AG04450 (cell line): ENCODE results near the gene NRN1. TPM values are rescaled to one million over a fixed set of nuclear protein-coding genes. Genes with fewer than 3 reads are reported as not detected.

ENCODE experiments used
- CTCF ChIA-PET: fragments of 300-600, 350-600 bp; formaldehyde crosslinking; extraction: SDS; loops from one replicate; lab custom pipeline; 2022; ENCODE audit warnings: antibody characterized with exemption, inconsistent platforms; lab: Charles Lee
- POLR2A ChIA-PET: fragments of 350-600 bp; formaldehyde crosslinking; extraction: SDS; loops from one replicate; lab custom pipeline; 2021; ENCODE audit warnings: antibody characterized with exemption, inconsistent platforms; lab: Yijun Ruan, JAX
- DNase-seq: peaks from one replicate; pipeline ENCODE4 v3.0.0-alpha.2; 2011; ENCODE audit warnings: low read depth, low spot score
- H3K27ac ChIP-seq: one replicate; pipeline ENCODE4 v1.5.1; 2012; ENCODE audit warnings: low read depth, low read length, control low read depth
- H3K27me3 ChIP-seq: one replicate; pipeline ENCODE4 v1.6.0; 2012; ENCODE audit warnings: low read length; ENCODE audit not compliant: control insufficient read depth, insufficient read depth
- H3K4me3 ChIP-seq: 2 replicates; pipeline ENCODE4 v1.5.1; 2011; ENCODE audit warnings: mild to moderate bottlenecking, low read depth, low read length, control low read depth
- H3K9me3 ChIP-seq: 2 replicates; pipeline ENCODE4 v1.5.1; 2012; ENCODE audit warnings: low read length; ENCODE audit not compliant: control insufficient read depth, insufficient read depth
- CTCF ChIP-seq: IDR thresholded peaks from 2 replicates; pipeline ENCODE4 v1.5.1; 2011; ENCODE audit warnings: low read depth, low read length, control low read depth, inconsistent platforms
- polyA plus RNA-seq: library from polyadenylated mRNA; depleted of rRNA; stranded (reverse); fragments of >200 nt; gene quantifications from 2 replicates; pipeline ENCODE4 v1.2.3, GENCODE V29; 2011

Gene NRN1
- polyA plus RNA-seq, 1 experiment: not detected

GRCh38 chr6:5989141-5989723, 17.5 kb downstream of the NRN1 start:
- no peak for DNase-seq
- POLR2A ChIA-PET: no interaction called here
- CTCF ChIA-PET: no interaction called here
- Histone ChIP-seq H3K4me3 (no peak overlapping the region), H3K27ac (no peak overlapping the region), H3K9me3 (peaks cover 2% of the 10 kb centered on the region; the same call in 1 of the 2 replicates), H3K27me3 (peaks cover 11% of the 10 kb centered on the region)
- TF ChIP-seq CTCF: no peak

GRCh38 chr6:5986861-5987260, 19.9 kb downstream of the NRN1 start:
- Histone ChIP-seq H3K9me3 (no peaks in the 10 kb centered on the region), H3K4me3 (no peak overlapping the region), H3K27me3 (no peaks in the 10 kb centered on the region), H3K27ac (no peak overlapping the region)
- no peak for DNase-seq
- ChIA-PET POLR2A (no interaction called here), CTCF (no interaction called here)
- TF ChIP-seq CTCF: no peak

GRCh38 chr6:5984150-5985089, 22.3 kb downstream of the NRN1 start:
- H3K27me3 ChIP-seq: no peaks in the 10 kb centered on the region
- H3K4me3 ChIP-seq: no peak overlapping the region
- H3K9me3 ChIP-seq: no peaks in the 10 kb centered on the region
- no peak for DNase-seq
- ChIA-PET CTCF (no interaction called here), POLR2A (no interaction called here)
- no peak overlapping the region for H3K27ac ChIP-seq
- TF ChIP-seq CTCF: no peak

GRCh38 chr6:5981126-5982026, 25.3 kb downstream of the NRN1 start:
- Histone ChIP-seq H3K27me3 (no peaks in the 10 kb centered on the region), H3K27ac (no peak overlapping the region), H3K9me3 (no peaks in the 10 kb centered on the region), H3K4me3 (no peak overlapping the region)
- DNase-seq: no peak
- ChIA-PET CTCF (no interaction called here), POLR2A (no interaction called here)
- no peak for TF ChIP-seq CTCF
